ENCODE results near the gene HPS1. TPM values are rescaled to one million over a fixed set of nuclear protein-coding genes. Genes with fewer than 3 reads are reported as not detected.

Gene HPS1
- total RNA-seq, 1 donor from 2014 or later = 28.8 TPM

DNA sequence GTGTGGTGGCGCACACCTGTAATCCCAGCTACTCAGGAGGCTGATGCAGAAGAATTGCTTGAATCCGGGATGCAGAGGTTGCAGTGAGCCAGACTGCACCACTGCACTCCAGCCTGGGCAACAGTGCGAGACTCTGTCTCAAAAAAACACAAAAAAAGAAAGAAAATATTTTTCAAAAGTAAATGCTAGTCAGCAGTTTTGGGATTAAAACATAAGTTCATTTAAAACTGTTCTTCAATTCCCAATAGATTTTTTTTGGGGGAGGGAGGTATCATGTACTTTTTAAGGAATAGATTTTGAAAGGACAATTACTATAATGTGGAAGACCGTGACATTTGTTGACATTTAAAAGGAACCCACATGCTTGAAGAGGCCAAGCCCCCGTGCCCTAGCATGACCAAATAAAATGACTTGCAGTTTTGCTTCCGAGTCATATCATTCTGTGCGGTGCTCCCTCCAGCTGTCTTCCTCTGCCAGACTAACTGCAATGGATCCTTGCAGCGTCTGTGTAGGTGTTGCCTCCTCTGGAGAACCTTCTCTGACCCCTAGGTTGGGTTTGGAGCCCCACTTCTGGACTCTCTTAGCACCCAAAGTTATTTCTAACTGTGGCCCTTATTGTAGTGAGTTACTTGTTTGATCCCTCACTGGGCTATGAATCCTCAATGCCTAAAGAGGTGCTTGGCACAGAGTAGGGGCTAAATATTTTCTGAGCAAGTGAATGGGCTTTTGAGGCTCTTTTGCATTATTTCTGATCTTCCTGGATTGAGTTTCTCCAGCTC, 17.4 kb upstream of the HPS1 start:
- DNase-seq (ENCODE audit: low read depth, low spot score) = no peak

DNA sequence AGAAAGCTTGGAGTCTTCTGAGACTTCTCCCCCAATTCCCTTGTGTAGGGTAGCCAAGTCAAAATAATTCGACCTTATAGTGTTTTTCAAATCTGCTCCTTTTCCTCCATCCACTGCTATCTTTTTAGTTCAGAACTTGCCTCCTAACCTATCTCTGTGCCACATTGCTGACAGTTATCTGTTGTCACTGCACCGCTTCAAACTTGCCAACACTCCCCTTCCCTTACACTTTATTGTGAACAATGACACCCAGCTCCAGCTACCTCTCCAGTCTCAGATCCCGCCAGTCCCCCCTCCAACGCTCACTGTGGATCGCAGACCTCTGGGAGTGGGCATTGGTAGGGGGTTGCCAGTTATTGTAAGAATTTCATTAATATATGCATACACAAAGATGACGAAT, 16.3 kb upstream of the HPS1 start:
- DNase-seq (ENCODE audit: low read depth, low spot score) = no peak

DNA sequence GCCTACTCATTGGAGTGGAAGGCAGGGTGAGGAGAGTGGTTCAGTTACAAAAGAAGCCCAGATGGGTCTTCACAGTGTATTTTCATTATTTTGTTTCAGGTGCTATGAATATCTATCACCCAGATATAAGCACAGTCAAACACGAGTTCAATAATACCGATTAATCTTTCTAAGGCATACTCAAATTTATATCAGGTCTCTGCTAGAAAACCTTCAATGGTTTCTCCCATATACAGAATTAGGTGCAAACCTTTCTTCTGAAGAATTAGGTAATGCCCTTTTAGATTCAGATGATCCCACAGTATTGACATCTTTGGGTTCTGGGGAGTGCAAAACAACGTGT, 14.7 kb upstream of the HPS1 start:
- DNase-seq (ENCODE audit: low read depth, low spot score) = no peak

DNA sequence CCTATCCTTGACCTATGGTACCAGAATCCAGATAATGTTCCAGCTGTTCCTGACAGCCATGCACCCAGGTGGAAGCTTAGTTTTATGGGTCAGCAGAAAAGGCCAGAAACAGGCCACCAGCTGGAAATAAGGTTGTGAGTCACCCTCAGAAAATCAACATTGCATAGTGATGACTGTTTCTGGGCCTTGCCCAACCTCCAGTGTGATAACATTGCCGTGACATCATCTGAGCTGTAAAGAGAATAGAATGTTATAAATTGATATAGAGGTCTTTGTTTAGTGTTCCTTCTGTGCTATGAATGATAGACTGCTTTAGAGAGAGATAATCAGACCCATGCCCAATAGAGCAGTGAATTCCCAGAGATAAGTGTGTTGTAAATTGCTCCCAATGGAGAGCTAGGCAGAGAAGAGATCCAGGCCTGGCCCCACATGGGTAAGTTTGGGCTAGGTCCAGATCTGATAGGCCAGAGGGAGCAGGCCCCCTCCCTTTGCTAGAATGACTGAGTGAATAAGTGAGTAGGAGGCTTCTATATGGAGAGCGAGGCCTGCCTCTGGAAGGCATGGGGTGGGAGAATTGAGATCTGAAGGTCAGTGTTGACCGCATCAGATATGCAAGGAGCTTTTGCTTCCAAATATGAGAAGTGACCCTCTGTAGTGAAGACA, 14.2 kb upstream of the HPS1 start:
- peak; percentile 80 for DNase-seq (ENCODE audit: low read depth, low spot score)

DNA sequence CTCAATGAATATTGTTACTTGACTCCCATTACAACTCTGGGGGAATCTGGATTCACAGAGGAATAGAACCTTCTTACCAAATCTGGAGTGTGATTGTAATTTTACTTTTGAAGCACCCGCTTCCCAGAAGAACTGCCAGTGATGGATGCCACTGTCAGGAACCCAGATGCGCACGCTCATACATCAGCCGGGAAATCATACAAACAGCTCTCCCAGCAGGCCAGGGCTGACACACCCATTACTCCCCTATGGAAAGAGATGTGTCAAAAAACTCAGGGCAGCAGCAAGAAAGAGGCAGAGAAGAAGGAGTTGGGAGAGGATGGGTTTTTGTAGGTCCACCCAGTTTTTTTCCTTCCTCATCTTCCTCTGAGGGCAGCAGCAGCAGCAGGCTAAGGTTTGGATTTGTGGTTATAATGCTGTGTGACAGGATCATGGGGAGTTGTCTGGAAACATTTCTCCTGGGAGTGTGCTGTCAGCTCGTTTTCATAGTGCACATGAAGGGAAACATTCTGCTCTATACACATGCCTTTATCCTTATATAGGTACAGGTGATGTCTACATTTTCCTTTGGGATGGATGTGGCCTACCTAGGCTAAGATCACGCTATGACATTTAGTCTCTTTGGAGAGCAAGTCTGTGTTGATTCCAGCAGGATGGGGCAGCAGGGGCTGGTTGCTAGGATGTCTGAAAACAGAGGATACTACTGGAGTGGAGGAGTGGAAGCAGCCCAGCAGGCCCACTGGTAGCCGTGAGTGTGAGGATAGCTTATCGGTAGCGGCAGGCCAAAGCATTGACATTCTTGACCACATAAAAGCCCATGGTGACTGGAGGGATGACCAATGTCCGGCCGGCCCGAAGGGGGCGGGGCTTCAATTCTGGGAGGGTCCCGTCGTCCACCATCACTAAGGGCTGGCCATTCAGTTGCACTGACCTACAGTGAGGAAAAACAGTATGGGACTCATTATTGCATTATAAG, 12.4 kb upstream of the HPS1 start:
- no peak for DNase-seq (ENCODE audit: low read depth, low spot score)

DNA sequence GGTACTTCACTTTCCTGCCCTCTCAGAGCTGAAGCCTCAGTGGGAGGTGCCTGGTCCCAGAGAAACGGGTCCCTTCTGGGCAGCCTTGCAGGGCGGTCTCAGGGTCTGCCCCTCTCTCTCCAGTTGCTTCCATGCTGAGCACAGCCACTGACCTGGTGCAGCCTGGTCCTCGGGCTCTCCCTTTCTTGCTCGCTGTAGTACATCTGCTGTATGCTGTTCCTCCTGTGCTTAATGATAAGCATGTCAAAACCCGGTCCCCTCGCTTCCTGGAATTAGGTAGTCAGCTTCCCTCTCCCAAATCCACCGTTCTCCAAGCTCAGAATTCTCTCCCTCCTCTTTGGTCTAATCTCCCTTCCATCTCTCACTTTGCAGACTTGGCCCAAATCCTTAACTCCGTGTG, 11.0 kb upstream of the HPS1 start:
- no peak for DNase-seq (ENCODE audit: low read depth, low spot score)

DNA sequence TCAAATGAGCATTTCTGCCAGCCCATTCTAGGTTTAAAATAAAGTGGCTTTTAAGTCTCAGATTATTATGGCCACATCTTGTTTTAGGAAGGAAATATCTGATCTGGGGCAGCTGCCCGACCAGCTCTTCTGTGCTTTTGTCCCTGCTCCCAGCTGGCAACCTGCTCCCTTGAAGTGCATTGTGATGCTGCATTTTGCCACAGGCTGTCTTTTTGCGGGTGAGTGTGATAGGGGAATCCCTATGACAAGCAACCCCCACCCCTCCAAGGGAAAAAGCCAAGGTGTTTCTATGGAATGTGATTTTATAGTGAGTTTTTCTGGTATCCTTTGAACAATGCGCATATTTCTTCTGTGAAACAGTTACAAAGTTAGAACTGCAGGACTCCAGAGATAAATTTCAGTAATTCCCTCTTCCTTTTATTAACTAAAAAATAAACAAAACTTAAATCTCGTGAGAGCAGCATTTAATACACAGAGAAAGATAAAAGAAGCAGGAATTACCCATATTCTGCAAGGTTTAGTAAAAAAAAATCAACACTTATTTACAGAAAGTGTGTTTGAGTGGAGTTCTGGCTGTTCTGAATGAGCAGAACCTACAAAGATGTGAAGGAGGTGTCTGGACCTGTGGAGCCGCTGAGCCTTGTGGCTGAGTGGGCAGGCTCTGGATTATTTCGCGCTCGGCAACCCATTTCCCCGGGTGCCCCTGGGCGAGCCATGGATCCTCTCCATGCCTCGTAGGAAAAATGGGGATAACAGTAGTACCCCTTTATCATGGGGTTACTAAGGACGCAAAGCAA, 10.1 kb upstream of the HPS1 start:
- DNase-seq (ENCODE audit: low read depth, low spot score) = no peak

DNA sequence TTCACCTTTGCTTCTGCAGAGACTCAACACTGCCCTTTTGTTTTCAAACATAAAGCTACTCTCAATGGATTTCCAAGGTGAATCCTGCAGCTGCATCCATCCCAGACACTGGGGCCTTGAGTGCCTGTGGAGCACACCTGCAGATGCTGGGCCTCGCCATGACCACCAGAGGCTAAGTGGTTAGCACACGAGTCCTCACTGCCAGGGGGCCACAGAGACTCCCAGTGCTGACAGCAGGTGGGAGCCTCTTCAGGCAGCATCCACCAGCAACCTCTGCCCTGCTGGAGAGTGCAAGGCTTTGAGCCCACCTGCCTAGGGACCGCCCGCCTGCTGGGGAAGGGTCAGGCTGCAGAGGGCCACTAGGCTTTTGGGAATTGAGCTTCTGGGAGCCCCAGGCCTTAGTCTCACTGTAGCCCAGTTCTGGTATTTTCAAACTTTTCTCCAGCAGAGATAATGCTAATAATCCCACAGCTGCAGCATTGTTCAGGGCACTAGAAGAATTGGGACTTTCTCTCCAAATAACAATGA, 9.4 kb upstream of the HPS1 start:
- DNase-seq (ENCODE audit: low read depth, low spot score) = no peak

DNA sequence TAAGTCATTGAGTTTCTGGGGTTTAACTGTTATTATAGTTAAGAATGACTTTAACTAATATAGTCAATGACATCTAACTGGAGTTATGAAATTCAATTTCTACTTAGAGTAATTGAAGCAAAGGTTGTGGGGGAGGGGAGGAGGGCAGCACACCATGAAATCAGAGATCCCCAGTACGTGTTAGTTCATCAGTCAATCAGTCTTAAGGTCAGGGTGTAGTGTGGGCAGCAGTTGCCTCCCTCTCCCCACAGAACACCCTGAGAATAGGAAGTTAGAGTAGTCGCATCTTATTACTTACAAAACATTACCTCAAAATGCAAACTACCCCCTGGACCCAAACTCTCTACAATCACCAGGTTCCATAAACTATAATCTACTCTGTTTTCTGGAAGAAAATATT, 7.0 kb upstream of the HPS1 start:
- DNase-seq (ENCODE audit: low read depth, low spot score) = no peak

DNA sequence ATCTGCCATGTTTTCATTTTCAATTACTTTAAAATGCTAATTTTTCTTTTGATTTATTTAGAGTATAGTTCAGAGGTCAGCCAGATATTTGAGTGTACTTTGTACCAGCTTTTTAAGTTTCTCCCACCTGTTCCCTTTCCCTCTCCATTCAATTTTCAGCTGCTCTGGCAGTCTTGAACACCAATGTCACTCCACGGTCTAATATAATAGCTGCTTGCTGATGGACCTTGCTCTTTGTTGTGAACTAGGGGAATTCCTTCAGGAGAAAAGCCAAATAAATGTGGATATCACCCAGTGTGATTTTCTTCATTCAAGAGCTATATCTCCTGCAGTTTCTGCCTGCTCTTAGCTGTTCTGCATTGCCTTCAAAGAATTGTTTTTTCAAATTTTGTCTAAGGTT, 3.9 kb upstream of the HPS1 start:
- no peak for DNase-seq (ENCODE audit: low read depth, low spot score)

DNA sequence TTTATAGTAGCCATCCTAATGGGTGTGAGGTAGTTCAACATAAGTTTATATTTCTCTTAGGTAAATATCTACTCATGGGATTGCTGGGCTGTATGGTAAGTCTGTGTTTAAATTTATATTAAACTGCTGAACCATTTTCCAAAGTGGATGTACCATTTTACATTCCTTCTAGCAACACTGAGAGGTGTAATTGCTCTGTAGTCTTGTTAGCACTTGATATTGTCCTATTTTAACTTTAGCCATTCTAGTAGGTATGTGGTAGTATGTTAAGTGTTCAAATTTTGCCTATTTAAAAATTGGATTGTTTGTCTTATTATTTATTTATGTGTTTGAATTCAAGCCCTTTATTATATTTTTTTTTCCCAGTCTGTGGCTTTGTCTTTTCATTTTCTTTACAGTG, 2.6 kb upstream of the HPS1 start:
- no peak for DNase-seq (ENCODE audit: low read depth, low spot score)

DNA sequence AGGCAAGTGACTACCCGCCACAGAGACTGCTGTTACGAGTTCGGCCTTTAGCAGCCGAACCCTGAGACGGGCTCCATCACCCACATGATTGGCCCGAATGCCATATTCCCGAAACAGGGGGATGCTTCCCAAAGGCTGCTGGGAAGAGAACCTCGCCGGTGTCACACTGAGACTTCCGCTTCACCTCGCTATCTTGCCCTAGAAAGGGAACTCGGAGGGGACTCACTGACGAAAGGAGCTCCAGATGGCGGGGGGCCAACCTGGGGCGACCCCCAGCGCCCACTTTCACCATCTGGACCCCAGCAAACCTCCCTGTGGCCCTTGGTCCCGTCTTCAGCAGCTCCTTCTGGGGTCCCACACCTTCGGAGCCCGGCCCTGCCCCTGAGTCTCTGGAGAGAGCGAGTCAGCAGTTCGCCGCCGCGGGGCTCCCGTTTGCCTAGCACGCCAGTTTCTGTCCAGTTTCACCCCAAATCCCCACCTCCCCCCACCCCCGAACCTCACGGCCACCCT, 529 bp downstream of the HPS1 start:
- DNase-seq (ENCODE audit: low read depth, low spot score) = no peak

DNA sequence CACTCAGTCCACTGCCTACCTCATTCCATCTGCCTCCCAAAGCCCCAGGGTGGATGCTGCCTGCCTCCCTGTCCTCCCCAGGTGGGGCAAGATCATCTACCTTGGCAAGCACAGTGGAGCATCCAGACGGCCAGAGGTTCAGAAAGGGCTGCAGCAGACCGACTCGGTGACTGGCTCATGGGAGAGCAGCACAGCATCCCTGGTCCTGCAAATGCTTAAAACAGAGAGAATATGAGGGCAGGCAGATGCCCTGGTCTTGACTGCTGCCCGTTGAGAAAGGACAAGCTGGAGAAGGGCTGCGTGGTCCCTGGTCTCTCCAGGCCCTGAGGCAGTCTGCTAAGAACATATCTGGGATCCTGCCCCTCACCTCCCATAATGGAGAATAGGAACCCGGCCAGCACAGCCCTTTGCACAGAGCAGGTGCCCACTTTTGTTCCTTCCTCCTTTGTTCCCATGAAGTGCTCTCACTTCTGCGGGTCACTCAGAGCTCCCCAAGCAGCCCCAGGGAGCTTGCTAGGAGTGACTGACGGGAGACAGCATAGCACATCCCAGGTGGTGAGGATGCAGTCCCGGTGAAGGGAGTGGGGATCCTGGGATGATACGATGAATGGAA, 1.4 kb downstream of the HPS1 start:
- DNase-seq (ENCODE audit: low read depth, low spot score) = no peak

DNA sequence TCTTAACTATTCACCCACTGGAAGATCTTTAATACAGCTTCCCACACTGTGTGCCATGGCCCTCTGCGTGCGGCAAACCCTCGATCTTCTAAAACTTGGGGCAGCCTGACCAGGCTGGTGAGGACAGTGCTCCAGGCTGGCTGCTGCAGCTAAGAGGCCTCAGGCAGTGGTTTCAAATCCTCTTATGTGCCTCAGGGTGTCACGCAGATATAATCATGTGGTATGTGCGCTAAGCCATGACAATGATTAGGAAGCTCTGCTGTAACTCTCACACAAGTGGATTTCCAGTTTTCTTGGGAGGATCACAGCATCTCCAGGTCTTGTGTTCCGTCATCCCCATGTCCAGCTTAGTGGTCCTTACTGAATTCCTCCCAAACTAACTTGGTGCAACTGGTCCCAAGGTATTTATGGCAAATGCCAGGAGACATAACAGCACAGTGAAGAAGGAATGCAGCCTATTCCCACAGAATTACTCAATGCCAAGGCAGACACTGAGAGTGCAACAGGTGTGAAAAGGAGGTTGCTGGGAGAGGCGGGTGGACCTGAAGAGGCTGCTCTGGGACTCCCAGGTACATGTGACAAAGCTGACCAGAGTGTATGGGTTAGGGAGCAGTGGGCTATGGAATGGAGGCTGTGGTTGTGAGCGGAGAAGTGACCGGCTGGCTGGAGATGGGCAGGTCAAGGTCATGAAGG, 2.3 kb downstream of the HPS1 start:
- DNase-seq (ENCODE audit: low read depth, low spot score) = no peak

DNA sequence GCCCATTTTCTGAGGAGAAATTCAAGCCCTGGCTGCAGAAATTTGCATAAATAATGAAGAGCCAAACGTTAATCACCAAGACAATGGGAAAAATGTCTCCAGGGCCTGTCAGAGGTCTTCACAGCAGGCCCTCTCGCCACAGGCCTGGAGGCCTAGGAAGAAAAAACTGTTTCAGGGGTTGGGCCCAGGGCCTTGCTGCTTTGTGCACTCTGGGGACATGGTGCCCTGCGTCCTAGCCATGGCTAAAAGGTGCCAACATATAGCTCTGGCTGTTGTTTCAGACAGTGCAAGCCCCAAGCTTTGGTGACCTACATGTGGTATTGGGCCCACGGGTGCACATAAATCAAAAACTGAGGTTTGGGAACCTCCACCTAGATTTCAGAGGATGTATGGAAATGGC, 8.0 kb downstream of the HPS1 start:
- no peak for DNase-seq (ENCODE audit: low read depth, low spot score)

DNA sequence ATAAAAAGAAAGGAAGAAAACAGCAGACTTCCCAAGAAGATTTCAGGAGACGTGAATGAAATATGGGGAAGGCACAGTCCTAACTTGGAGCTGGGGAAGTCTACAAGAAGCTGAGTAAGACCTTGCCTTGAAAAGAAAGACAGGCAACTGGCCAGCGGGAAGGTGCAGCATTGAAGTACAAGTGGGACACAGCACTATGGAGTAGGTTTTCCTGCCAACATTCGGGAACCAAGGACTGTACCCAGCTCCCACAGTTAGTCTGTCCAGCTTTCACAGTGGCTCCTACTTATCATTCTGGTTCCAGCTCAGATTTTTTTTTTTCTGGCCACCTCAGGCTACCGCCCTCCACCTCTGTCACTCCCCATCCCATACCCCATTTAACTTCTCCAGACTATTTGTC, 10.0 kb downstream of the HPS1 start:
- DNase-seq (ENCODE audit: low read depth, low spot score) = no peak

DNA sequence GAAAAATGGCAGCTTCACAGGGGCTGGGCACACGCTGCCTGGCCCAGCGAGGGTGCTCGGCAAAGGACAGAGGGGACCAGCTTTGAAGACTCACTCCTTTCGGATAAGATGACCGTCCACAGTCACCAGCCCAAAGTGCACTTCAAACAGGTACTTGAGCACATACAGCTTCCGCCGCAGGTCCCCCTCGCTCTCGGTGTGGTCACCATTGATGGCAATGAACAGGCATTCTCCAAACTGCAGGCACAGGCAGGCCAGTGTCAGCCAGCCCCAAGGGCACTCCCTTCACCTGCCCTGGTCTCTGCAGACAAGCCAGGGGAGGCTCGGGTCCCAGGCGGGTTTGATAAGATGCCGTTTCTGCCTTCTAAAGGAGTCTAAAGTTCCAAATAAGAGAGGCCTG, 11.6 kb downstream of the HPS1 start:
- no peak for DNase-seq (ENCODE audit: low read depth, low spot score)

DNA sequence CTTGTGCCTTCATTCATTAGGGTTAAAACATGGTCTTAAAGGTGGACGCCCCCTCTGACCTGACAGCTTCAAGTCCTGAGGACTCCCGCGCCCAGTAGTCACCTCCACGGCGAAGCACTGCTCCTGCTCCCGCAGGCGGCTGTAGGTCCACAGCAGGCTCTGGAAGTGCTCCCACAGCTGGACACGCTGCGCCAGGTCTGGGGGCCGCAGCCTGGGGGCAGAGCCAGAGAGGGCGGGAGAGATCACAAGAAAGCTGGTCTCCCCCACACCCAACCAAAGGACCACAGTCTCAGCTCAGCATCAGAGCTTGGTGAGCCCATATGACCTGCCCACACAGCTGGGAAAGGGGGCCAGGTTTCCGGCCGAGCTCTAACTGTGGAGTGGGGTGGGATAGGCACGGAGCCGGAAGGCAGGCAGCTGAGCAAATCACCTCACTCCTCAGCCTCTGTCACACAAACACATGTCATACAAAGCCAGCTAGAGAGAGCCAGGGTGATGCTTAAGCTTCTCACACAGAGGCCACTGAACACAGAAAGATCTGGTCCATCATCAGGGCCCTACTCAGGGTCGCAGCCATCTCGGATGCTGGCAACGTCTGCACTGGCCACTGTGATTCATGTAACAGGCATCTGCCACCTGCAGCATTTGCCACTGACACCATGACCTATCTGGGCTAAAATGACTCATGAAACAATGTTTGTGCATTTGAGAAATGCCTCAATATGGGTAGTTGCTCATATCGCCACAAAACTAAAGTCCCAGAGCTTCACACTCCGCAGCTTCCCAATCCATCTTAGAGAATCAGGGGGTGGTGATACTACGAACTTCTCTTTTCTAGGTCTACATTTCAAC, 12.6 kb downstream of the HPS1 start:
- DNase-seq (ENCODE audit: low read depth, low spot score) = no peak

DNA sequence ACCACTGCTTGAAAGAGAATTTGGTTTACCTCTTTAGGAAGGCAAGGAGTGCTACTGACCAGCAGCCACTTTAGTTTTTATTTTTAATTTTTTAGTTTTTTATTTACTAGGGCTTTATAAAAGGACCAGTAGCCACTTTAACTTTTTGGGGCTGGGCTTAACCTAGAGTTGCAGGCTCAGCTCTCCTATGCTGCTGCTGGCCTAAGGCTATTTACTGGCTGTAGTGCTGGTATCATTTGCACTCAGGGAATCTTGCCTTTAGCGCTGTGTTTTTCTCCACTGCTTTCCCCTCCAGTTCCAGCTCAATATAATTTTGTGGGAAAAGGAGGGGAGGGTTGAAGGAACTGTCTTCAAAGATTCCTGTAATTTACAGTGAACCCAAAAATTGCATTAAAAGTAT, 13.4 kb downstream of the HPS1 start:
- DNase-seq (ENCODE audit: low read depth, low spot score) = no peak
